GM15510 (cell line): ENCODE data around the gene CKAP5.

Experiments
- POLR2A ChIP-seq: IDR thresholded peaks from 3 replicates; pipeline ENCODE4 v1.6.1; 2011; ENCODE audit warnings: borderline replicate concordance; ENCODE audit not compliant: insufficient read length; ENCODE audit errors: extremely low read depth

The CKAP5 gene

GRCh38 chr11:46727952-46728658 lies 118.0 kb downstream of the CKAP5 start:
- TF ChIP-seq POLR2A: no peak

DNA sequence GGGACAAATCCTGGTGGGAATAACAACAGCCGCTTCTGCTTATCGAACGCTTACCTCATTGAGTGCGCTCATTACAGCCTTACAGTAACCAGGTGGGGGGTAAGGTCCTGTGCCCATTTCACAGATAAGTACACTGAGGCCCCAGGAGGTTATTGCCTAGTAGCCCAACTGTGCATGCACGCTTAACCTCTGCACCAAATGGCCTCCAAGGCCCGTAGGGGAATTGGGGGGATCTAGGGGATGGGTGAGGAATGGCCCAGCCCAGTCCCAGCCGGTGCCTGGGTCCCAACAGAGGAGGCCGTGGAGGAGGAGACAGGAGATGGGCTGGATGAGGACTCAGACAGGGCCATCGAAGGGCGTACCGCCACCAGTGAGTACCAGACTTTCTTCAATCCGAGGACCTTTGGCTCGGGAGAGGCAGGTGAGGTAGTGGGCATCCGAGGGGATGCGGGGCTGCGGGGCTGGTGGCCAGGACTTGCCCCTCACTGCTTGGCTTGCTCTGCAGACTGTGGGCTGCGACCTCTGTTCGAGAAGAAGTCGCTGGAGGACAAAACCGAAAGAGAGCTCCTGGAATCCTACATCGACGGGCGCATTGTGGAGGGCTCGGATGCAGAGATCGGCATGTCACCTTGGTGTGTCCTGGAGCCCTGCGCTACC lies 119.7 kb downstream of the CKAP5 start:
- TF ChIP-seq POLR2A: no peak

GRCh38 chr11:46725338-46726205 lies 120.5 kb downstream of the CKAP5 start:
- TF ChIP-seq POLR2A: no peak

GRCh38 chr11:46724088-46724487 lies 122.0 kb downstream of the CKAP5 start:
- TF ChIP-seq POLR2A: no peak

- TF ChIP-seq POLR2A: no peak
Observed at GRCh38 chr11:46723359-46723680, 122.8 kb downstream of the CKAP5 start.

DNA sequence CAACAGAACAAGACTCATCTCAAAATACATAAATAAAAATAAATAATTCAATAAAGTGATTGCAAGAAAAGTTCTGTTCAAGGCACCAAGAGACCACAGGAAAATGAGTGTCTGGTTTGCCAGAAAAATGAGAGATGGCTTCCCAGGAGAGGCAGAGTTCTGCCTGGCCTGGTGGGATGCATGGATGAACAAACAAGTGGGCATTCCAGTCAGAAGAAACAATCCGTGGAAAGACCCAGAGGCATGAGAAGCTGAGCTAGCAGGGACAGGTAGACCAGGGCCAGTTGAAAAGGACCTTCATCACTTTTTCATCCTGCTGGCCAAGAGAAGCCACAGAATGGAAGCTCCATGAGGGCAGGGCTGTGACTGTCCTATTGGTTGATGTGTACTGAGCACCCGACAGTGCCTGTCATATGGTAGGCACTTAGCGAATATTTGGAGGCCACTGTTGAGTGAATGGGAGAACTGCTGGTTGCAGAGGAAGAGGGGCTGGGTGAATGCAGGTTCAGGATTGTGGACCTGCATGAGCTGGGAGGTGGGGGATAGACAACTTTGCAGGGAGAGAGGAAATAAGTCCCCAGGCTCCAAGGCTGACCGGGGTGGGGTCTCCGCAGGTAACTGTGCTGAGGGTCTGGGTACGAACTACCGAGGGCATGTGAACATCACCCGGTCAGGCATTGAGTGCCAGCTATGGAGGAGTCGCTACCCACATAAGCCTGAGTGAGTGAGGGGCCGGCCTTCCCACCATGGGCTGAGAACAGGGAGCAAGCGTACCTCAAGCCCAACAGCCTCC lies 123.3 kb downstream of the CKAP5 start:
- TF ChIP-seq POLR2A: no peak

- TF ChIP-seq POLR2A: no peak
Observed at GRCh38 chr11:46721286-46721685, 124.8 kb downstream of the CKAP5 start.

- TF ChIP-seq POLR2A: no peak
Observed at GRCh38 chr11:46719543-46720218, 126.4 kb downstream of the CKAP5 start.

DNA sequence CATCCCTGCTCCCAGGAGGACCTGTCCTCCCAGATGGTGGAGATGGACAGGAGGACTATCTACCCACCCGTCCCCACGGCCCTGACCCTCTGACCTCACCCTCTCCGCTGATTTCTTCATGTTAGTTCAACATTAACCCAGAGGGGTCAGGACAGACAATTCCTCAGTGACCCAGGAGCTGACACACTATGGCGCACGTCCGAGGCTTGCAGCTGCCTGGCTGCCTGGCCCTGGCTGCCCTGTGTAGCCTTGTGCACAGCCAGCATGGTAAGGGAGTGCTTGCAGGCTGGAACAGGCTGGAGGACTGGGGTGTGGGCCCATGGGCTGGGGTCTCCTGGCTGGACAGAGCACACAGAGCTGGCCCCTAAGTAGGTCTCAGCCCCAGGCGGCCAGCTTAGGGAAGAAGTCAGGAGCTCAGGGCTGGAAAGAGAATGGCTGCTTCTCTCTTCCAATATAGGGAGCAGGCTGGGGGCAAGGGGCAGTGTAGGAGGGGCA lies 127.0 kb downstream of the CKAP5 start, which contains the start of gene F2:
F2 (plus strand) TSS at position 166 of the 495 bp plus-strand sequence; CDS start at position 189, 23 bp downstream.
- TF ChIP-seq POLR2A: no peak

DNA sequence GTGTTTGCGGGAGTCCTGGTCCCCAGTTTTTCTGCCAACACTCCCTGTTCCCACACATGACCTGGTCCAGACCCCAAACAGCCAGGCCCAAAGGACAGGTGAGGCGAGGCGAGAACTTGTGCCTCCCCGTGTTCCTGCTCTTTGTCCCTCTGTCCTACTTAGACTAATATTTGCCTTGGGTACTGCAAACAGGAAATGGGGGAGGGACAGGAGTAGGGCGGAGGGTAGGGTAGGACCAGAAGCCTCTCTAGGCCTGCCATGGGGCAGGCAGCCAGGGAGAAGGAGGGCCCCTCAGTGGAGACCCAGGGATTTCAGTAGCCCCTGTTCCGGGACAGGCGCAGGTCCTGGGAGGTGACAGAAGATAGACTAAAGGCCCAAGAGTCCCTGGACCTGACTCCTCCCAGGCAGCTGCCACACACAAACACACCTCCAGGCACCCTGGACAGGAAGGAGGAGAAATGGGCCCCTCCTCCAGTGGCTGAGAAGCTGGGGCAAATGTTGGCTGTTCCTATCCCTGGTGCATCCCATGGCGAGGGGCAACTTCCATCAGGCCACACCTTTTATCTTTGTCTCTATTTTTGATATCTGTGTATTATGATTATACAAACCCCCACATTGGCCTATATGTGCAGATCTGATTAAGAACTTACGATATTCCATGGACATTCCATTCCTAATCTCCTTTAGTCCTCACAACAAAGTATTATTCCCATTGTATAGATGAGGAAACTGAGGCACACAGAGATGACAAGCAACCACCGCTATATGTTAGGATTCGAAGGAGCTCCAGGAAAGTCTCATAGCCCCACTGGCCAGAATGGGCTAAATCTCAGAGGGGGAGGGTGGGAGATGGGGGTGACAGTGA lies 127.7 kb downstream of the CKAP5 start:
- TF ChIP-seq POLR2A: no peak

GRCh38 chr11:46712874-46713576 lies 133.1 kb downstream of the CKAP5 start:
- no peak for TF ChIP-seq POLR2A

GRCh38 chr11:46711303-46711702 lies 134.8 kb downstream of the CKAP5 start:
- no peak for TF ChIP-seq POLR2A
